Testis (tissue), 2 donors: ENCODE data around the gene KDM5C.

ENCODE experiments used
- CTCF ChIP-seq, 3 experiments: fragments of 450-650 bp in 2 of 3; fragments of 200-600 bp in 1 of 3; sonication (generic) in 1 of 3; IDR thresholded peaks; one replicate each; pipeline ENCODE4 v1.5.1; 2016 to 2019; ENCODE audit warnings: antibody characterized with exemption in 3 of 3, mild to moderate bottlenecking in 2 of 3, moderate library complexity in 1 of 3
- POLR2A ChIP-seq: fragments of 450-650 bp; IDR thresholded peaks from one replicate; pipeline ENCODE4 v1.6.1; 2017; ENCODE audit warnings: antibody characterized with exemption, mild to moderate bottlenecking, moderate library complexity

DNA sequence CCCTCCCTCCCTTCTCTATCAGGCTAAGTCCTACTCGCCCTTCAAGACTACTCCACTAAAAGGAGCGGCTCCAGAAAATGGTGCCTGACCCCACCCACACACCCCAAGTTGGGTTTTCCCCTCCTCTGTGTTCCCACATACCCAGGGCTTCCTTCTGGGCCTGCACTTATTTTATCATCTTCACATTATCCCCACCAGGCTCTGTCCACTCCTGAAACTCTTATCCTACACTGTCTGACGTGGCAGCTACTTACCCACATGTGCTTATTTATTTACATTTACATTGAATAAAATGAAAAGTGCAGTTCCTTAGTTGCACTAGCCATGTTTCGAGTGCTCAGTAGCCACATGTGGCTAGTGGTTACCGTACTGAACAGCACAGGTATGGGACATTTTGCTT is 5.1 kb upstream of the KDM5C start:
- TF ChIP-seq CTCF (IDR thresholded peaks at IDR 0.05), result no peak
- TF ChIP-seq POLR2A, result no peak
